Activated effector memory CD4-positive, alpha-beta T cell treated with Interleukin-2 at 50 U/mL for 16 hours (primary cell): ENCODE data around the gene RAMAC.
"Not testable (repeated sequence)": the region's sequence is repeated elsewhere in the genome, so short reads cannot be mapped to it uniquely, and the experiment has no call there.

Experiments used
- DNase-seq: peaks from one replicate; pipeline ENCODE4 v3.0.0-alpha.2; 2020

RAMAC gene

DNA sequence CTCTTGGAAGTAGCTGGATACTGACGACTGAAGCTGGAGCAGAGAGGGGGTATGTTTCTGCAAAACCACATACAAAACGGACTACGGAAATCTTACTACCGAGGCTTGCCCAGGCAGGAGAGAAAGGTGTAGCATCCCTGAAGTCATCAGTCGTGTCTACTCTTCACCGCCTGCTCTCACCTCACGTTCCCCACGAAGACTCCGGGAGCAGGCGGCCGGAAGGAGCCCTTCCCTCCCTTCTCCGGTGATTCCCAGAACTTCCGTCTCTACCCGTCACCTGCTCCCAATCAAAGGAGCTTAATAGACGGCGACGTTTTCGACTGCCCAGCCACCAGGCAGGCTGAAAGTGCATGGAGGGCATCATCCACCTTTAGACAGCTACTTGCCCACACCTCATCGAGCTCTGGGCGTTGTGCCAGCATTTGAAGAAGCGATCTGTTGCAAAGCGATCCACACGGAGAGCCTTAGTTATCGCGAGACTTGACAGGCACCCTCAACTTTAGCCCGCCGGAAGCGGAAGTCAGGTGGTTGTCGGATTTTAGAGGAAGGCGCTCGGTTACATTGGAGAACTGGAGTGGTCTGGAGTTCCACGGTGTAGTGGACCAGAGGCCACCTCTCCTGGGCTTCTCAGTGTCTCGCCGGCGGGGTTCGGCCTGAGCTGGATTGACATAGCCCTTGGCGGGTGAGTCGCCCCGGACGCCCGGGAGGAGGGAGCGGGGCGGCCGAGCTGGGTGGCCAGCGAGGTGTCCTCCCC lies at the start of gene RAMAC:
TSS of gene RAMAC (plus strand) at position 523 of the 754 bp plus-strand sequence. CDS start 2,809 bp downstream, outside the sequence.
- peak; percentile 85 for DNase-seq

DNA sequence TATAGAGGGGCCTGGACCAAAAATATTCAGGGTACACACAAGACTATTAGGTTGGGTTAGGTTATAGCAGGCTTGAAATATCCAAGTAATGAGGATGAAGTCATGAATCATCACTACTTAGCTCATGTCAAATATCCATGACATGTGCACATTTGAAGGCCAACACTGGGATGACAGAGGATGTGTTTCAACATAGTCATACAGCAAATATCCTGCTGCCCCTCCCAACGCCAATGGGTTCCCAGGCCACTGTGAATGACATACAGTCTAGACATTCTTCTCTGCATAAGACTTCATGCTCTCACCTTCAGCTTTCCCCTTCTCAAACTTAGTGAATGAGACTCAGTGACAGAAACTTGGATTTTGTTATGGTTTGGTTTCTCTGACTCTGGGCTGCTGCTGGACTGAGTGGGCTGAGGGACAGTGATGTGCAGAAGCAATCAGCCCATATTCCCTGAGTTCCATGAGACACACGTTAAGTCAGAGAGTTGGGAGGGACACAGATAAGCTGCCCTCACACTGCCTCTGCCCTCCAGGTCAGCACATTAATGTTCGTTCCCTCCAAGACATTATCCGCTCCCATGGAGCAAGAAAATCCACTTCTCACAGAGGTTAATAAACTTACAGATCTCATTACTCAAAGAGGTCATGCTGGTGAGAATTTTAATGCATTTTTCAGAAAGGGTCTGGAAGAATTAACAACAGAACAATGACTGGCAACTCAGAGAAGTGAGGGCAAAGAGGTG lies 48.9 kb upstream of the RAMAC start:
- no peak for DNase-seq

DNA sequence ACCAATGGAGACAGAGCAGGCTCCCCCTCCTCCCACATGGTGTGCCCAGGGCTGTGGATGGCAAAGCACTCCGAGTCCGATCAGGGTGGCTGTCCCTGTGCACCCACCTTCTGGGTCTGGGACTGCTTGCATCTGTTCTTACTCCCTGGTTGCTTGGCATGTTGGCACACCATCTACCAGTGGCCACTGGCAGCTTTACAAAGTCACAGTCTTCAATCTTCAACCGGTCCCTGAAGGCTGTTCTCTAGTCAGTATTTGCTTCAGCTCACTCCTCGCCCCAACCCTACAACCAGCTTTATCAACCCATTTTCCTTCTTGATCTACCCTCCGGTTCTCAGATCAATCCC lies 48.3 kb upstream of the RAMAC start:
- DNase-seq, result no peak

DNA sequence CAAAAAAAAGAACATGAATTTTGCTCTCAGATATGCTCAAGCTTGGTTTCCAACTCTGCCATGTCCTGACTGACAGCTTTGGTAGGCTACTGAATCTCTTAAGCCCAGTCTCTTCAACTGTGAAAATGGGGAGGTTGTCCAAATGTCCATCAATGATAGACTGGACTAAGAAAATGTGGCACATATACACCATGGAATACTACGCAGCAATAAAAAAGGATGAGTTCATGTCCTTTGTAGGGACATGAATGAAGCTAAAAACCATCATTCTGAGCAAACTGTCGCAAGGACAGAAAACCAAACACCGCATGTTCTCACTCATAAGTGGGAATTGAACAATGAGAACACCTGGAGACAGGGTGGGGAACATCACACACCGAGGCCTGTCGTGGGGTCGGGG lies 46.3 kb upstream of the RAMAC start:
- not testable (repeated sequence) for DNase-seq

DNA sequence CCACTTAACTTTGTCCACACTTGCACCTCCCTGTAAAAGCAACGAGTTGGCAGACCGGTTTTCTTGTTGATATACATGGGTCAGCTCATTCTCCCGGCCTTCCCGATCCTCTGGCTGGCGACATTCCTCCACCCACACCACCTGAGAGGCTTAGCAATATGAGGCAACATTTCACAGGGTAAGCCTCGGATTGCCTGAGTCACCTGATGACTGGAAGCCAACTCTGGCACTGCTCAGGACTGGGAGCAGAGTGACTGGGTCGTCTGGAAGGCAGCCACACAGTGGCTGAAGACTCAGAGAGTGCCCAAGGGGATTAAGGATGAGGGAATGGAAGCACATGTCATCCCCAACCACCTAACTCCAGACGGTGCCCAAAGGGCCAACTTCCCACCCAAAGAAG lies 43.3 kb upstream of the RAMAC start:
- no peak for DNase-seq

DNA sequence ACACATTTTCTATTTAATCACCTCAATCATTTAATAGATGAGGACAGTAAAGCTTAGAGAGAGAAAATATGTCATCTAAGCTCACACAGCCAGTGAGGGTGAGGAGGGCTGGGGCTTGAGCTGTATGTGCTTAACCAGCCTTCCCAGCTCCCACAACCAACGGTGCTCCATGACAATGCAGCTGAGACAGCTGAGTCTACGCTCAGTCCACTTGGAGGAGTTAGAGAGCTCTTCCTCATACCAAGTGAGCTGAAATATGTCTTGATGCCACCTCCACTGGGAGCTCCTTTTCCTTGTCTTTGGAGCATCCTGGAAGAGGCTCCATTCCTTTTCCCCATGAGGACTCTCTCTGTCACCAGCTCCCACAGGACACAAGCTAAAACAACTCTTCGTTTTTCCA lies 42.8 kb upstream of the RAMAC start:
- DNase-seq, result no peak

DNA sequence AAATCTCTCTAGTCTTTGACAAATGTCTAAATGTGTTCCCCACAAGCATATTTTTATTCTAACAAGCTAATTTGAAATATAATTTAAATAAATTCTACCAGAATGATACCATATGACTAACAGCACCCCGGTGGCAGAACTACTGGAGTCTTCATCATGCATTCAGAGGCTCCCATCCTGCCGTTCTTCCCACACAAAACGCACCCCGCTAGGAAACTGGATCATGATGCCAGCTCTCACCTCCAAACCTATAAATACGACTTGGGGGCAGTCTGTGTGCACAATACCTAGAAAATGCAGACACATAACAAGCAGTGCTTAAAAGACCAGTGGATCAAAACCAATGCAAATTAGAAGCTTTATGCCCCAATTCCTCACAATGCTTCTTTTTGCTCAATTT lies 42.0 kb upstream of the RAMAC start:
- DNase-seq, result no peak

DNA sequence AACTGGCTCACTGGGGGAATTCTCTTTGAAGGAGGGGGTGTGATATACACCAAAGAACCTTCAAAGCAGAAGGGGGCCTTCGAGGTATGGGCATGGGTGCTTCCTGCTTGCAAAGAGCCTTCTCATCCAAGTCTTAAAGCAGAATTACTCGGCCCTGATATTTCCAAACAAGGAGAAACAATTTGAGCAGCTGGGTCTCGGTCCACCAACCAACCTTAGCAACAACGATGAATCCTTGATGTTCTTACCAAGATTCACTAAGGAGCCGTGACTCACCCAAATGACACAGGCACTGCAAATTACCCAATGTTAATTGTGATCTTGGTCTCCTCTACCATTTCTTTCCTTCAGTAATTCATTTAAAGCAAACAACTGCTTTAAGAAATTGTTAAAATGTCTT lies 41.2 kb upstream of the RAMAC start:
- DNase-seq, result no peak

DNA sequence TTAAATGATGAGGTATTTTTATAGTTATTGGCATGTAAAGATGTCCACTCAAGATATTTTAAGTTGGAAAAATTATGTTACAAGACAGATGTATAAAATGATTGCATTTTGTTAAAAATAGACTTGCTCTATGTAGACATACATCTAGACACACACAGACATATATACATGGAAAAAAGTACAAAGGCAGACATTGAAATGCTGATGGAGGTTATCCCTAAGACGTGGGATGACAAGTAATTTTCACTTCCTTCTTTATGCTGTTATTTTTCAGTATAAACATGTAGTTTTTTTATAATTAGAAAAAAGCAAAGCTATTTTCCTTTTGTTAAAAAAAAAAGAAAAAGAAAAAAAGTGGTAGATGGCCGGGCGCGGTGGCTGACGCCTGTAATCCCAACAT lies 40.7 kb upstream of the RAMAC start:
- DNase-seq, result no peak

DNA sequence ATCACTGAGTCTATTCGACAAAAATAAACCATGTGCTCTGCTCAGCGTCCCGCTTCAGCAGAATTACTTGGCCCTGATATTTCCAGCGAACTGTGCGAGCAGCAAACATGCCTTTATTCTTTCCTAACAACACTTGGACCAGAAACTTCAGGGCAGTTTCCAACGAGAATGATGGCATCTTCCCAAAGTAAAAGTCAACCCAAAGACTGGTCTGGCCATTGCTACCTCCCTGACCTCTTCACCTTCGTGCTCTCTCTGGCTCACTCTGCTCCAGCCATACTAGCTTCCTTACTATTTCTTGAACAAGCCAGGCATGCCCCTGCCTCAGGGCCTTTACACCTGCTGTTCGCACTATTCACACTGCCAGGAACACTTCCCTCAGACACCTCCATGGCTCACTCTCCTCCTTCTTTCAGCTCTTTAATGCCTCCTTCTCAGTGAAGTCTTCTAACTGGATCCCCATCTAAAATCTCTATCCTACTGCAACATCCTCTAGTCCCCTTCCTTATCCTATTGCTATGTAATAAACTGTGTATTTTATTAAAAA lies 39.8 kb upstream of the RAMAC start:
- DNase-seq, result no peak

DNA sequence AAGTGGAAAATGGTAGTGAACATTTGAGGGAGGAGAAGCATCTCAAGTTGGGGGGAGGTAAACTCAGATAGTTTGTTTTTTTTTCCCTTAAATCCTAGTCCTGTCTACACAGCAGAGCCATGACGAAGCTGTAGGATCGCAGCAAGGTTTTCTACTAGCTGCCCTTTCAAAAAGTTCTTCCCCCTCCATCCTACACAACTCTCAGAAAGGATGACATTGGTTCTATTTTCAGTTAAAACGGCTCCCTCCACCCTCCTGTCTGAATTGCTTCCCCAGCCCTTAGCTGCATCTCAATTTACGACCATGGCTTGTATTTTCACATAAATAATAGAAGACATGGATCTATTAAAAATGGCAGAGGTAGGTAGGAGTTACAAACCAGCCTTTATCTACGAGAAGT lies 35.7 kb upstream of the RAMAC start:
- DNase-seq, result no peak

DNA sequence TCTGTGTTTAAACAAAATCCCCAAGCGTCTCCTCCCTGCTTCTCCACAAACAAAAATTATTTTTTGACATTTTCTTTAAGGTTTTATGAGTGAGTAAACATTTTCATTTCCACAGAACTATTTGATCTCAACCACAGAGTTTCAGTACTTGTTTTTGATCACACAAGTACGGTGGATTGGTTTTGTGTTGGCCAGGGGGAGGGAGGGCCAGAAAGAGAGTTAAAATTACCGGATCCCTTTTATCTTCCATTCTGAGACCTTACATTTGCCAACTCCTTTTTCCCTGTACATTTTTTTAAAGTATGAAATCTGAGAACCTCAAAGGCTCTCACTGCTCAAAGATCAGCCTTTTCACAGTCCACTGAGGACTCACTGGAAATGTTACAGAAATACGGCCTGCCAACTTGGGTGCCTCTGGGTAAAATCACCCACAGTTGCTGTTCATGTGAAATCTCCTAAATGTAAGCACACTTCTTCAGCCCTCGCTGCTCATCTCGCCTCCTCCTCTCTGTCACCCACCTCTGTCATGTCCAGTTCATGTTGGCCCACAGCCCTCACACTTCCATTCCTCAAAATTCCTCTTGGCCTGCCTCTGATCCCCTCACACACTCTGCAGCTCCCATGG lies 35.2 kb upstream of the RAMAC start:
- DNase-seq, result no peak

DNA sequence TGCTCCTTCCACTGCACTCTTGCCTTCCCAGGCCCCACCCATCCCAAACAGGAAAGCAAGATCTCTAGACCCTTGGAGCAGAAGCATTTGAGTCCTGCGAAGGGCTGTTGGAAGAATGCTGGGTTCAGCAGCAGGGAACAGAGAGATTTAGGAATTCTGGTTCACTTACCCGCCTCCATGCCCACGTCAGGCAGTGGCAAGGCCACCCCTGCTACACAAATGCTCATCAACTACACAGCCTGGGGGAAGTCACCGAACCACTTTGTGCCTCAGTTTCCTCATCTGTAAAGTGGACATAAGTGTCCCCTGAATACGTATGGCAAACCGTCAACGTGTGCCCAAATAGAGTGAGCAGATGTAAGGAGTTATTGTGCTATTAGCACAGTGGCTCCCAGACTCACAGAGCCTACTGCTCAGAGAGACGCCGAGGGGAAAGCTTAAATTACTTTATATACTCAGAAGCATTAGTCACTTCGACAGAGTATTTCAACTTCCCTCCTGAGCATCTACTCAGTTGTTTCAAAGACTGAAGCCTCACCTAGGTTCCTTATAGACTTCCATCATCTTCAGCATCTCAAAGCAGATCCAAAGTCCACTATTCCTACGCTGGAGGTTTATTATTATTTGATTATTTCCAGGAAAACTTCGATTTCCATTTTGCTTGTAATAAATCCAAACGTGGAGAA lies 34.4 kb upstream of the RAMAC start:
- no peak for DNase-seq

DNA sequence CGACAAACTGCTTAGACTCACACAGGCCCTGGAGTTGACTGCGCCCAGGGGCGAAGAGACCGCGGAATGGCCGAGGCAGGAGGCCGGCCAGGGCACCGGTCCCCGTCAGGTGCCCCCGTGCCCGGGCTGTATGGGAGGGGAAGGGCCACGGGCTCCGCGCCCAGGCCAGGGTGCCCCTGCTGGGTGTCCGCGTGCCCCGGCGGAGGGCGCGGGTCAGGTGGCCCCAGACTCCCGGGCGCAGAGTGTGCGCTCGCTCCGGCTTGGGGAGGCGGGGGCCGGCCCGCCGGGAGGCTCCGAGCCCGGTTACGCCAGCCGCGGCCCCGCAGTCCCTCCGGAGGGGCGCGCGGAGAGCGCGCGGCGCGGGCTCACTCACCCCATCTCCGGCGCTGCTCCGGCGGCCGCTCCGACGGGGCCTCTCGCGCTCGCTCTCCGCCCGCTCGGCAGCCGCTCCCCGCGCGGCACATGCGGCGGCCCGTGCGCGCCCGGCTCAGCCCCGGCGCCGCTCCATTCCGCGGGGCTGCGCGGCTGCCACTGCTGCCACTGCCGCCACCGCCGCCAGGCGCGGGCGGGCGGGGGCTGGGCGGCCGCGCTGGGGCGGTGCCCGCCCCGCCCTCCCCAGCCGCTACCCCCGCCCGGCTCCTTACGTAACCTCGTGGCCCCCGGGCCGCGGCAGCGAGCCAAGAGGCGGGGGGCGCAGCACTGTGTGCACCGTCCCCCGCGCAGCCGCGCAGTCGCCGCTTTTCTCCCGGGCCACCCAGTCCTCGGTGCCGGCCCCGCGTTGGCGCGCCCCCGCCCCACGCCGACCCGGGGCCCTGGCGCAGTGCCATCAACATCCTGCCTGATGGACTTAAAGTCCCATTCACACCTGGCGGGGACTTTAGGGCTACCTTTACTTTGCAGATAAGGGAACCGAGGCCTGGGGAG lies 33.6 kb upstream of the RAMAC start, which contains the start of gene HOMER2:
TSS of gene HOMER2 (minus strand) at position 563 of the 924 bp plus-strand sequence. CDS start at position 378, 185 bp downstream.
- no peak for DNase-seq

DNA sequence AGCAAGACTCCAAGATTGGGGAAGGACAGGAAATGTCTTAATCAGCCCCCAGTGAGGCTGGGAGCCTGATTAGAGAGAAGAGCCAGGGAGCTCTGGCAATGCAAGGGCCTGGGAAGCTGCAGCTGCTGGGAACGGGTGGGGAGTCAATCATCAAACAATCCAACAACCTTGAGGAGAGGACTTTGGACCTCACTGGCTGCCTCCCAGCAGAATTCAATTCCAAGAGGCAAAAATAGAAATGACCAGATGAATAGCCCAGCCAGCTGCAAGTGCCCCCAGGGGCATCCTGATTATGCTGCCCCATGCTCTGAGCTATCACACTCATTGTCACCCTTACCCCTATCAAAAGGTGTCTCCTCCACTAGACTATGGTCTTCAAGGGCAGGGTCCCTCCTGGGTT lies 27.4 kb upstream of the RAMAC start:
- DNase-seq, result no peak

DNA sequence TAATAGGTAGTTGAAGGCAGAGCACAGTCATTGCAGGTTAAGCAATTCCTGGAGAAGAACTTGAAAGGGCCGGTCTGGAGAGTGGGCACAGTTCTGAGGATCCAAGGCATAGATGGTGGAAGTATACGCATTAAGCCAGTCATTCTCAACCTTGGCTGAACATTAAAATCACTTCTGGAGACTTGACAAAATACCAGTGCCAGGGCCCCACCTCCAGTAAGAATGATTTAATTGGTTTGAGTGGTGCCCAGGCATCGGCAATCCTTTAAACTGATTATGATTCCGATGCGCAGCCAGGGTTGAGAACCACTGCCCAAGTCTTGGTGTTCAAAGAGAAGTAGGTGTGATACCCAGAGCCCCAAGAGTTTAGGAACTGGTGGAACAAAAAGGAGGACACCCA lies 26.6 kb upstream of the RAMAC start:
- no peak for DNase-seq

DNA sequence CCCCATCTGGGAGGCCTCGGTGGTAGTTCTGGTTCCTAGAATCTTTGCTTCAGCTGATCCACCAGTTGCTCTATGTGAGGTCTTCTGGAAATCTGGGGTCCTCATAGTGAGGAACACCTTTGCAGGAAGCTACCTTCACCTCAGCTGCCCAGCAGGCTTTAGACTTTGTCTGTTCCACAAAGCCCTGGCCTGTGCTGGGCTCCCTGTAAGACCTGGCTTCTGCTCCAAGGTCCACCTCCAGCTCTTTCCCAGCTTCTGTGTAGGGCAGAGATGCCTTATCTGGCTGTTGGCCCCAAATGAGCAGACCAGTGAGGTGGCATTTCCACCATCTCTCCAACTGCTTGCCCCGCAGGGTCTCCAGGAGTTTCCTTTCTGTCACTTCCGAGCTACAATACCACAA lies 25.2 kb upstream of the RAMAC start:
- DNase-seq, result no peak

DNA sequence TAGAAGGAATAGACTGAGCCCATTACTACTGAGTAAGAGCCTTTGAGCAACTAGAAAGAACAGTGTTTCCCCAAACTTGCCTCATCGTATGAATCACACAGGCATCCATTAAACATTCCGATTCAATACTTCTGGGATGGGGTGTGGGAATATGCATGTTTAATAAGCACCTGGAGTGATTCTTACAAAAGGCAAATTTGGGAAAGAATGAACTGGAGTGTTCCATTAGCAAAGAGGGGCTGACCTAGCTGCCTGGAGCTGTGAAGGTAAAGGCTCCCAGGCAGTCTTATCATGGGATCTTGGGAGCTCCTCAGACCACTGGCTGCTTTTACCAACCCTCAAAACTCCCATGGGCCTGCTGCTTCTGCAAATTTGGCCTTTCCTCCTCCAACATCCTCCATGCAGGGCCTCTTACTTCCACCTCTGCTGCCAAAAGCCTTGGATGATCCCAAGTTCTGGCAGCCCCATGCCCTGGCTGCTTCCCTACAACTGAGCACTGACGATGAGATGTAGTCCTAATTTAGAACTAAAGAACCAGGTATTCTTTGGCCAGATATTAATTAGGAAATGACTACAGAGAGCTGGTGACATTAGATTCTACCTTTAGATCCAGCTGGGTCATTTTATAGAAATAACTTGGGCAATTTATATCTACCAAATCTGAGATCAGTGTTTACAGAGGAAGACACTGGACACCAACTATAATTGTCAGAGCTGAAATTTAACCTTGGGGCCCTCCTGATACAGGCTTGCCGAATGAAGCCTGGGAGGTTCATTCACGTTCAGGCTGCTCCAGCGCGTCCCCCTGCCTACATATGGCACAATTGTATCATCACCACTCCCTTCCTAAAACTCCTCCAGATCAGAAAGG lies 22.3 kb upstream of the RAMAC start:
- no peak for DNase-seq

DNA sequence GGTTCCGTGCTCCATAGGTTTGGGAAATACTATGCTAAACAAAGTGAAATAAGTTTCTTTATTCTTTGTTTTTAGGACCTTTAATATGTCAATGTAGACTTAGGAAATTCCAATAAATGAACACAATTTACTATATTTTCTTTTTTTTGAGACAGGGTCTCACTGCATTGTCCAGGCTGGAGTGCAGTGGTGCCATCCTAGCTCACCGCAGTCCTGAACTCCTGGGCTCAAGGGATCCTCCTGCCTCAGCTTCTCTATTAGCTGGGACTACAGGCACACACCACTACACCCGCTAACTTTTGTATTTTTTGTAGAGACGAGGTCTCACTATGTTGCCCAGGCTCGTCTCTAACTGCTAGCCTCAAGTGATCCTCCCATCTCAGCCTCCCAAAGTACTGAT lies 21.1 kb upstream of the RAMAC start:
- no peak for DNase-seq

DNA sequence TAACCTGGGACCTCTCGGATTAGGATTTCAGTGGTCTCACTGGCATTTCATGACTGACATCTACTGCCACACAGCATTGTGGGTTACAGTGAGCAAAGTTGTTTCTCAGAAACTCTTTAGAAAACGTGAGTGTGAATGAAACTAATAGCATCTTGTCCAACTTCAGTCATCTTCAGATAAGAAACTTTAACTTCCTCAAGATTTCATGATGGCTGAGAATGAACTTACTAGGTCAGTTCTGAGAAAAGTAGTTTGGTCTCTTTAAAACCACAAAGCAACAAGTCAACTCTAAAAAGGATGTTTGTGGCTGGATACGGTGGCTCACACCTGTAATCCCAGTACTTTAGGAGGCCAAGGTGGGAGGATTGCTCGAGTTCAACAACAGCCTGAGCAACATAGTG lies 19.3 kb upstream of the RAMAC start:
- no peak for DNase-seq

DNA sequence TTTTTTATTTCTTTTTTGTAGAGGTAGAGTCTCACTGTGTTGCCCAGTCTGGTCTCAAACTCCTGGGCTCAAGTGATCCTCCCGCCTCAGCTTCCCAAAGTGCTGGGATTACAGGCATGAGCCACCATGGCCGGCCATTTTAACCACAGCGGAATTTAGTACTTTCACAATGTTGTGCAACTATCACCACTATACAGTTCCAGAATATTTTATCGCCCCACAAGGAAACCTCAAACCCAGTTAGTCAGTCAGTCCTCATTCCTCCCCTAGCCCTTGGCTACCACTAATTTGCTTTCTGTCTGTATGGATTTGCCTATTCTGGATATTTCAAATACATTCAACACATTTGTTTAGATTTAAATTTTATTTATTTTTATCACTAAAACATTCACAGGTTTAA lies 17.9 kb upstream of the RAMAC start:
- no peak for DNase-seq
